ENCODE measurements around the gene SETBP1.

SETBP1 gene

DNA sequence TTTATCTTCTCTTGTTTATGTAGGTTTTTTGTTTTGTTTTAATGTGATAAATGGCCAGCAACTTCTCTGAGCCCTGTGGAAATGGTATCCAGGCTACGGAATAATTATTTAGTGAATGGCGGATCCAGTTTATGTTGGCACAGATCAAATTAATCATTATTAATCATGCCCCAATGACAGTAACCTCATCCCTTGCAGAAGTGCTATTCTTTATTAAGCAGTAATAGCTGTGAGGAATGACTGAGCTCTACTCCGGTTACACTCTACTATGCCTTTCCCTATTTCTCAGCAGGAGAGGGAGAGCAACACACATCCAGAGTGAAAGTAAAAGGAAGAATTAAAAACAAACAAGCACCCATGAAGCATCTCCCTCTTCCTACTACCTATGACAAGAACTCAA is 84.8 kb downstream of the SETBP1 start:
- DNase-seq, result no peak

DNA sequence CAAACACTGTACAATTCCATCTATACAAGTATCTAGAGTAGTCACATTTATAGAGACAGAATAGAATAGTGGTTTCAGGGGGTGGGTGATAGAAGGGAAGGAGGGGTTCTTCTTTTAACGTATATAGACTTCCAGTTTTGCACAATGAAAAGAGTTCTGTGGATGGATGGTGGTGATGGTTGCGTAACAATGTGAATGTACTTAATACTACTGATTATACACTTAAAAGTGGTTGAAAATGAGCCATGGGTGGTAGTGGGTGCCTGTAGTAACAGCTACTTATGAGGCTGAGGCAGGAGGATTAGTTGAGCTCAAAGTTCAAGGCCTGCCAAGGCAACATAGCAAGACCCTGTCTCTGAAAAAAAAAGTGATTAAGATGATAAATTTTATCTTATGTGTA is 85.8 kb downstream of the SETBP1 start:
- no peak for DNase-seq

GRCh38 chr18:44767807-44768206 is 87.1 kb downstream of the SETBP1 start:
- DNase-seq, result no peak

DNA sequence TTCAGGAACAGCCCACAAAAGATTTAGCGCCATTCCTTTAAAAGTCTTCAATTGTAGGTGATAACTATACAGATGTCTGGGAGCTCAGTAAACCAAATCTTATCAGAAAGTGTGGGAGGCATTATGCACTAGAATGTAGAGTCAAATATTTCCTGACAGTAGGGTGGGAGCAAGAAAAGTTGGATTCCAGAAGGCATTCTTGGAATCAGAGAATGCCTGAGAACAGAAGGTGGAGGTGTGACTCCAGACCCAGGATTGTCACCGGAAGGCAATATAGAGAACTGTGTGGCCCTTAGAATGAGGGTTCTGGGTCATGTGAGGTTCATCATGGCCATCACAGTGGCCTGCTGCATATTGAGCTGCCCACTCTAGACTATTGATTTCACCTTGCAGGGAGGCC is 90.0 kb downstream of the SETBP1 start:
- no peak for DNase-seq

DNA sequence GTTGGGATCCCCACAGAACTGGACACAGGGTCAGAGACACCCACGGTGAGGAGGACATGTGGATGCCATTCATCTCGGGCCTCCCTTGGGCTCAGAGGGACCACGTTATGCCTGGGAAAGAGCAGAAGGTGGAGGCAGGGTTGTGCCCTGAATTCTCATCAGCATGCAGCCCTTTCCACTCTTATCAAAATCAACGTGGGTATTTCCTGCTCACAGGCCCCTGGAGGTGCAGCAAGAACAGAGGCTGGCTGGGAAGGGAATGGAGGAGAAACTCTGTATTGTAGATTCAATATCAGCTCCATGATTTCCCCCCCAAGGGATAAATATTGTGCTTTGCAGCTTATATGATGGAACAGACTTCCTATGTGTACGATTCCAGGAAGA is 90.9 kb downstream of the SETBP1 start:
- no peak for DNase-seq

GRCh38 chr18:44771956-44772917 is 91.5 kb downstream of the SETBP1 start:
- DNase-seq, result no peak

DNA sequence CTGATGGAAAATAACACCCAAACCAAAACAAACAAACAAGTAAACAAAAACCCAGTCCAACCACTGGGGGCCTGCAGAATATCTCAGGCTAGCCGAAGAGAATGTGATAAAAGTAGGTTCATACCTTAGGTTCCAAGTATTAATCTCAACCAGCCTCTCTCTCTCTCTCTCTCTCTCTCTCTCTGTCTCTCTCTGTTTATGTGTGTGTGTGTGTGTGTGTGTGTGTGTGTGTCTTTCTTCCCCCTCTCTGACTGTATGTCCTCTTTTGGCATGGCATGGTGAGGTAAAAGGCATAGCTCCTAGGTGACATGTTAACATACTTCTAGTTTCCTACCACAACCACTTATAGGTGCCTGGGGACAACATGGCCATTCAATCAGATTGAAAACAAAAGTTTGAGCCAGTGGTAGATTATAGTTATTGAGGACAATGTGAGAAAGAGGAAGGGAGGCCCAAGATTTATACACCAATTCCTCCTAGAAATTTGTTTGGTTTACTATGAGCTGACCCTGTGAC is 93.0 kb downstream of the SETBP1 start:
- no peak for DNase-seq

DNA sequence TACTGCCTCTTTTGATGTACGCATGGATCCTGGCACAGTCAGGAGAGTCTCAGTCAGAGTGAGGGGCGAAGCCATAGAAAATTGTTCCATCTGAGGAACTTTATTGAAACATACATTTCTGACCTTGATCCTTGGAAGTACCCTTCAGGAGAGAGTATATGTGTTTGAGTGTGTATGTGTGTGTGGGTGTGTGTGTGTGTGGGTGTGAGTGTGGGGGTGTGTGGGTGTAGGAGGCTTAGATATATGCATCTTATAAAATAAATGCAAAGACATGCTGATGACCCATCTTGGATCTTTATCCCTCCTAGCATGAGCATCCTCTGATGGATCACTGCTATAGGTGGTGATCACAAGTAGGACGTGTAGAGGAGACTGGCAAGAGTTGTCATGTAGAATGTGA is 93.5 kb downstream of the SETBP1 start:
- DNase-seq, result no peak

- DNase-seq, result no peak
These were observed 96.9 kb downstream of the SETBP1 start for GRCh38 chr18:44777457-44778192.

GRCh38 chr18:44778788-44779187 is 98.1 kb downstream of the SETBP1 start:
- no peak for DNase-seq

- DNase-seq, result no peak
These were observed 99.1 kb downstream of the SETBP1 start for GRCh38 chr18:44779753-44780292.

DNA sequence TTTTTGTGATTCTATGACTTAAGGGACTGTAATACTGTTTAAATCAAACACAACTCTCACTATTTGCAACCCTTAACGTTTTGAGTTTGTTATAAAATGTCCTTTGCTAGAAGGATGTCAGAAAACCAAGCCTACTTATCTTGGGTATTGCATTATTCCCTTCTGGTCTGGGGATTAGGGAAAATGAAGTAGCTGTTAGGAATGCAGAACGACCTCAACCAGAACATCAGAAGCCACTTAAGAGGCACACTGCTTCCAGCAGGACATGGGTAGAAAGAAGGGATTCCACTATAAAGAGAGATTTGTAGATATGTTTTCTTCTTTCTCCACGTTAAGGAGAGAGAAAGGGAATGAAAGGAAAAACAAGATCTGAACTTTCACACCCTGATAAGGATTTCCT is 101.2 kb downstream of the SETBP1 start:
- no peak for DNase-seq

GRCh38 chr18:44782617-44783016 is 101.9 kb downstream of the SETBP1 start:
- DNase-seq, result no peak

DNA sequence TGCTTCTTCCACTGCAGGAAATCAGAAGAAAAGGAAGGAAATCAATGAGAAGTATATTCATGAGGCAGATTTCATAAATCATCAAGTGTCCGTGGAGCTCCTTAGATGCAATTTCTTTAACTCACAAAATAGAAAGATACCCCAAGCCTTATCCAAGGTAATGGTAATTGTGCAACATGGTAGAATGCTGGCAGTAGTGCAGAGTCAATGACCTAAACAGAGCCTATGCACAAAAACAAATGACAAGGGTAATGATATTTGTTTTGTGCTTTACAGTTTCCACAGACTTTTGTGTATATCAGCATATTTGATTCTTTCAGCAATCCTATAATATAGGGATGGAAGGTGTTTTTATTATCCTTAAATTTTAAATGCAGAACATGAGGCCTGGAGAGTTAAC is 102.7 kb downstream of the SETBP1 start:
- DNase-seq, result no peak

- DNase-seq, result no peak
These were observed 105.6 kb downstream of the SETBP1 start for GRCh38 chr18:44786257-44786656.

DNA sequence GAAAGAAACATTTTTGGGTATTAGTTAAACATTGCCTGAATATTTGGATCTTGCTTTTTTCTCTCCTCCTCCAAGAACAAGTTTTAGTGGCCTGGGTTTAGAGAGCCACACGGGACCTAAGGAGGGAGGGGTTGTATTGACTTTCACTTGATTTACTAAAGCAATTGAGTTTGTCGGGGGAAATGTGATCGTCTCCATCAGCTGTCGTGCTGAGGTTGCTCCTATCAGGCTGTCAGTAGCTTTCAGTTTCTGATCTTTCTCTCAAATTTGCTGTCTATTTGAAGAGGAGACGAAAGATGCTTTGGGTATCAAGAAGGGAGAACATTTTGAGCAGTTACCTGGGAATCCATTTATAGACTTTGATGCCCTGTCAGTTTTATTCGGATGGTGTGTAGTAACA is 106.0 kb downstream of the SETBP1 start:
- DNase-seq, result no peak

- DNase-seq, result no peak
These were observed 107.6 kb downstream of the SETBP1 start for GRCh38 chr18:44788334-44788733.

- DNase-seq, result no peak
These were observed 109.0 kb downstream of the SETBP1 start for GRCh38 chr18:44789710-44790109.

- no peak for DNase-seq
These were observed 110.2 kb downstream of the SETBP1 start for GRCh38 chr18:44790860-44791259.

DNA sequence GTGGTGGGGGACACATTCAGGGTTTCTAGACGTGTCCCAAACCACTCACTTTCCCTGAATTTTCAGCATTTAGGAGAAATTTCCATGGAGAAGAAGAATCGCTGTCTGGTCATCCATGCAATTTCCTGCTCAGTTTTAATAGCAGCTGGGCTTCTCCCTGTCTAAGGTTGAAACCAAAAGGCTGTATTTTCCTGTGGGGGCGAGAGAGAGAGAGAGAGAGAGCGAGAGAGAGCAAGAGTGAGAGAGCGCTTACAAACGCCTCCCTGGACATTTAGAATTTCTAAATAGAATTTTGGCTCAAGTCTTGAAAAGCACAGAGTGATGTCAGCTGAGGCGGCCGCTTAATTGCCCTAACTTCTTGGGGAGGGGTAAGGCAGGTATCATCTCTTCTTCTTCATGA is 110.8 kb downstream of the SETBP1 start:
- DNase-seq, result no peak

GRCh38 chr18:44792456-44793061 is 111.9 kb downstream of the SETBP1 start:
- DNase-seq, result no peak

DNA sequence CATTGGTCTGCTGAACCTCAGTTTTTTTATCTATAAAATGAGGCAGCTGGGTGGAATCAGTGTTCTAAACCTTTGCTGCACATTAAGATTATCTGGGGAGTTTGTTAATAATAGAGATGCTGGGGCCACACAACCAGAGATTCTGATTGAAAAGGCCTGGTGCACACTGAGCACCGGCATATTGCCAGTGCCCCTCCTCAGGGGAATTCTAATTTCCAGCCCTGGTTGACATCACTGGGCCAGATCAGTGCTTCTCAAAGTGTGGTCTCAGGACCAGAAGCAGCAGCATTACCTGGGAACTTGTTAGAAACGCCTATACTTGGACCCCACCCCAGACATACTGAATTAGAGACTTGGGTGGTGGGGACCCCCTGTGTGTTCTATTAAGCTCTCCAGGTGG is 112.5 kb downstream of the SETBP1 start:
- DNase-seq, result no peak

DNA sequence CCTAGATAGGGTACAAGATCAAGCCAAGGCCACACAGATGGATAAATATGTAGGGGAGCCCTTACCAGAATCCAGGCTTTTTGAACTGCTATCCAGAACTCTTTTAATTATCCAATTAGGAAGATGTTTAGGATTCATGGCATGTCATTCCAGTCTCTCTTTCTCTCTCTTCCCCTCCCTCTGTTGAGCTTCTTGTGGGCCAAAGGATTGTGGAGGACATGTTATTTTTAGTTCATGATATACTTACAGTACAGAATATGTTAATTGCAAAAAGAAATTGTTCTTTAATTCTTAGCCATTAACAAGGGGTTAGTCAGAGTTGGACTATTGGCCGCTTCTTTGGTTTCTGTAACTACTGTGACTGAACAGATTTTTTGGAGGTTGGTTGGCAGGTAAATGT is 113.0 kb downstream of the SETBP1 start:
- DNase-seq, result no peak
